Lung (tissue), 12 donors: ENCODE data around the gene MED8. TPM values are rescaled to one million over a fixed set of nuclear protein-coding genes. Genes with fewer than 3 reads are reported as not detected.

Experiments
- ATAC-seq: fragments of 200-7000 bp; cut with Tn5 transposase; one replicate; pipeline ENCODE4 v1.9.1; 2020; ENCODE audit warnings: moderate number of reproducible peaks; ENCODE audit not compliant: insufficient read depth, low FRiP score
- DNase-seq, 3 donors: peaks; one replicate each; pipeline ENCODE4 v3.0.0-alpha.2; 2013 to 2017
- H3K27ac ChIP-seq, 2 donors: one replicate each; pipeline ENCODE4 v1.5.1; 2013; ENCODE audit warnings: mild to moderate bottlenecking in 2 of 2, moderate library complexity in 2 of 2, control low read depth in 1 of 2, inconsistent platforms in 1 of 2, low read depth in 1 of 2, low read length in 1 of 2
- H3K27me3 ChIP-seq, 3 donors: one replicate each; pipeline ENCODE4 v1.5.1; 2013; ENCODE audit warnings: low read length in 2 of 3; ENCODE audit not compliant: control insufficient read depth in 3 of 3, insufficient read depth in 3 of 3
- H3K36me3 ChIP-seq, 4 donors: one replicate each; pipeline ENCODE4 v1.5.1; 2013; ENCODE audit warnings: low read length in 4 of 4, mild to moderate bottlenecking in 1 of 4, moderate library complexity in 1 of 4; ENCODE audit not compliant: control insufficient read depth in 4 of 4, insufficient read depth in 4 of 4
- H3K4me1 ChIP-seq, 5 donors: one replicate each; pipeline ENCODE4 v1.5.1; 2013; ENCODE audit warnings: low read length in 5 of 5, mild to moderate bottlenecking in 2 of 5, moderate library complexity in 1 of 5; ENCODE audit not compliant: control insufficient read depth in 5 of 5, insufficient read depth in 5 of 5
- H3K4me3 ChIP-seq: one replicate; pipeline ENCODE4 v1.5.1; 2013; ENCODE audit warnings: mild to moderate bottlenecking, control low read depth, moderate library complexity
- H3K9ac ChIP-seq, 2 donors: one replicate each; pipeline ENCODE4 v1.5.1; 2013; ENCODE audit warnings: low read length in 2 of 2, control low read depth in 1 of 2; ENCODE audit not compliant: insufficient read depth in 1 of 2
- H3K9me3 ChIP-seq, 4 donors: one replicate each; pipeline ENCODE4 v1.5.1; 2013; ENCODE audit warnings: low read length in 3 of 4, mild to moderate bottlenecking in 1 of 4, moderate library complexity in 1 of 4; ENCODE audit not compliant: control insufficient read depth in 4 of 4, insufficient read depth in 3 of 4
- WGBS, 2 donors: extraction: QIAGEN DNeasy Blood & Tissue Kit; methylation state at CpG; one replicate each; pipeline ENCODE4 v1.1.7; 2013; 5-methylcytosine and 5-hydroxymethylcytosine counted together
- polyA plus RNA-seq, 2 donors: library from polyadenylated mRNA; stranded (reverse); fragments of 200-250 nt; gene quantifications; one replicate each; pipeline ENCODE4 v1.2.1, GENCODE V29; 2013
- total RNA-seq, 2 donors: library from RNA; depleted of rRNA in 1 of 2; stranded (reverse); fragments of >200 nt in 1 of 2; gene quantifications; one replicate each; pipeline ENCODE4 v1.2.1, GENCODE V29; 2014 to 2021
- TF ChIP-seq, protein P1 (sequence below): IDR thresholded peaks from 2 replicates; pipeline ENCODE4 v1.5.1; 2012; ENCODE audit warnings: mild to moderate bottlenecking; ENCODE audit errors: control extremely low read depth, extremely low read depth
- donor health status: control.
- donor health status: control.
- donor health status: Bipolar disorder and iron deficiency.
- donor health status: healthy.
- donor health status: DM: yes; HTN: yes; CAD: no.

The MED8 gene
- total and polyA plus RNA-seq, 4 donors: 35.5 to 45.1 (median 40.1) TPM

DNA sequence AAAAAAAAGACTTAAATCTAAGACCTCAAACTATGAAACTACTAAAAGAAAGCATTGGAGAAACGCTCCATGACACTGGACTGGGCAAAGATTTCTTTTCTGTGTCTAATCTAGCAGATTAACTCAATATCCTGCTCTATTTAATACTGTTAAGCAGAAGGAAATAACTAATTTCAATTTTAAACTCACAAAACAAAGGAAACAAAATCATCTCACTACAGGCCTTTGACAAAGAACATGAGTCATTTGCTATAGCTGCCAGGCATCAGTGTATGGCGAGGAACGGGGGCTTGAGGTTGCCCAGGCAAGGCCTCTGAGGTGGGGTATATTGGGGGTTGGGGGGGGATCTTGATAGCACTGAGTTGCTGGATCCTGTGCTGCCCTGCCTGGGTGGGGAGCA is 21.0 kb upstream of the MED8 start:
- no peak overlapping the region for H3K27ac ChIP-seq
- H3K36me3 ChIP-seq: peaks cover 9 to 33% (median 16%) of the 10 kb centered on the region in 4 donors
- TF ChIP-seq, protein P1, sequence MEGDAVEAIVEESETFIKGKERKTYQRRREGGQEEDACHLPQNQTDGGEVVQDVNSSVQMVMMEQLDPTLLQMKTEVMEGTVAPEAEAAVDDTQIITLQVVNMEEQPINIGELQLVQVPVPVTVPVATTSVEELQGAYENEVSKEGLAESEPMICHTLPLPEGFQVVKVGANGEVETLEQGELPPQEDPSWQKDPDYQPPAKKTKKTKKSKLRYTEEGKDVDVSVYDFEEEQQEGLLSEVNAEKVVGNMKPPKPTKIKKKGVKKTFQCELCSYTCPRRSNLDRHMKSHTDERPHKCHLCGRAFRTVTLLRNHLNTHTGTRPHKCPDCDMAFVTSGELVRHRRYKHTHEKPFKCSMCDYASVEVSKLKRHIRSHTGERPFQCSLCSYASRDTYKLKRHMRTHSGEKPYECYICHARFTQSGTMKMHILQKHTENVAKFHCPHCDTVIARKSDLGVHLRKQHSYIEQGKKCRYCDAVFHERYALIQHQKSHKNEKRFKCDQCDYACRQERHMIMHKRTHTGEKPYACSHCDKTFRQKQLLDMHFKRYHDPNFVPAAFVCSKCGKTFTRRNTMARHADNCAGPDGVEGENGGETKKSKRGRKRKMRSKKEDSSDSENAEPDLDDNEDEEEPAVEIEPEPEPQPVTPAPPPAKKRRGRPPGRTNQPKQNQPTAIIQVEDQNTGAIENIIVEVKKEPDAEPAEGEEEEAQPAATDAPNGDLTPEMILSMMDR: no peak
- H3K27me3 ChIP-seq: no peaks in the 10 kb centered on the region
- 79 to 99% methylated on average over 3 of the region's 3 CpGs for WGBS, 2 donors
- no peak overlapping the region for H3K9ac ChIP-seq
- H3K4me3 ChIP-seq: no peak overlapping the region
- peaks cover 0 to 2% (median 0%) of the 10 kb centered on the region in 5 donors for H3K4me1 ChIP-seq
- DNase-seq (no peak), ATAC-seq (no peak)
- no peaks in the 10 kb centered on the region for H3K9me3 ChIP-seq

DNA sequence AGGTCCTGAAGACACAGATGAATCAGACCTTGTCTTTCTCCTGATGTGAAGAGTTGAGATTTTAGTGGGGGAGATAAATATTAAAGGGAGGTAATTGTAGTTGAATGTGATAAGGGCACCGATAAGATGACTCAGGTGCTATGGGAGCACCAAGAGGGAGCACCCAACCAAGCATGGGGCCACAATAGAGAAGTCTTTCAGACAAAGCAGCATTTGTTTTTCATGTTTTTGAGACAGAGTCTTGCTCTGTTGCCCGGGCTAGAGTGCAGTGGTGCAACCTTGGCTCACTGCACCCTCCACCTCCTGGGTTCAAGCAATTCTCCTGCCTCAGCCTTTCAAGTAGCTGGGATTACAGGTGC is 16.3 kb upstream of the MED8 start:
- Histone ChIP-seq H3K4me3 (no peak overlapping the region), H3K27ac (no peak overlapping the region), H3K36me3 (peaks cover 21 to 39% (median 29%) of the 10 kb centered on the region in 4 donors), H3K4me1 (peaks cover 0 to 3% (median 0%) of the 10 kb centered on the region in 5 donors), H3K9me3 (no peaks in the 10 kb centered on the region), H3K9ac (no peak overlapping the region), H3K27me3 (no peaks in the 10 kb centered on the region)
- DNase-seq (no peak), ATAC-seq (no peak)
- 93 to 100% methylated on average over 2 of the region's 2 CpGs for WGBS, 2 donors
- TF ChIP-seq, protein P1: no peak

DNA sequence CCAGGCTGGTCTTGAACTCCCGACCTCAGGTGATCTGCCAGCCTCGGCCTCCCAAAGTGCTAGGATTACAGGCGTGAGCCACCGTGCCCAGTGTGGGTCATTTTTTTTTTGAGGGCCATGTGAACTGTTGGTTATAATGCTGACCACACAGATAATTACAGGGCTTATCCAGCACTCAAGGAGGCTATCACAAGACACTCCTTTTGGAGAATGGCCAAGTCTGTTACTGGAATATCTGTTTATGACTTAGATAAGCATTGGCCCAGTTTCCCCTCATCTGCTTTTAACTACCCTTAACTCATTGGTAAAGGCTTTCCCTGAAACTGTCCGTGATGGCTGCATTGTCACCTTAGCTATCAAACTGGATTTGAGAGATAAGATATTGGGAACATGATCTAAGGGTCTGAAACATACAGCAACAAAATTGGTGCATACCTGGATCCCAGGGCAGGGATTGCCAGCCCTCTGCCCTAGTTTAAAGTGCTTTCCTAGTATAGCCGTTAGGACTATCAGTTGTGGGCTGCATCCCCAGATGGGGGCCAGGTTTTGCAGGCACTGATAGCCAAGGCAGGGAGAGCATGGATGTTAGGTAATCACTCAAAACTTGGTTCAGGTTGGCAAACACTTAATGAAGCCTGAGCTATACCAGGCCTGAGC is 15.7 kb upstream of the MED8 start:
- Histone ChIP-seq H3K9ac (no peak overlapping the region), H3K27me3 (no peaks in the 10 kb centered on the region), H3K9me3 (no peaks in the 10 kb centered on the region), H3K27ac (no peak overlapping the region), H3K4me3 (no peak overlapping the region), H3K4me1 (peaks cover 0 to 3% (median 0%) of the 10 kb centered on the region in 5 donors), H3K36me3 (peaks cover 21 to 37% (median 29%) of the 10 kb centered on the region in 4 donors)
- no peak for ATAC-seq
- 89 to 96% methylated on average over 6 of the region's 6 CpGs for WGBS, 2 donors
- TF ChIP-seq, protein P1: no peak
- DNase-seq: no peak

DNA sequence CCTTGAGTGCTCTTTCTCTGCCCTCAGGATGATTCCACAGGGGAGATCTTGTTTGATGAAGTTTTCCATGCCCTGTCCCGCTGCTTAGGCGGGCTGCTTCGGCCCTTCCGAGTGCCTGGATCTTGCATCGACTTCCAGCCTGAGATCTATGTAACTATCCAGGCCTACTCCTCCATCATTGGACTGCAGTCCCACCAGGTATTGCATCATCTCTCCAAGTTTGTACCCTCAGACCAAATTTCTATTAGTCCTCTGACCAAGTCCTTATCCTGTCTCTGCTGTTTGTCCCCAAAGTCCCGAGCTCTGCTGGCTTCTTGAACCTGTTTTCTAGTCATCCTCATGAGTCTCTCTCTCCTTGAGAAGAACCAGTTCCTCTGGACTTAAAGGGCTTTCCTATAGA is 14.8 kb upstream of the MED8 start:
- H3K36me3 ChIP-seq: peaks cover 21 to 37% (median 29%) of the 10 kb centered on the region in 4 donors
- H3K27ac ChIP-seq: no peak overlapping the region
- DNase-seq: no peak
- TF ChIP-seq, protein P1: no peak
- 99% methylated on average over 6 of the region's 6 CpGs for WGBS, 2 donors
- H3K9ac ChIP-seq: no peak overlapping the region
- no peaks in the 10 kb centered on the region for H3K9me3 ChIP-seq
- no peak for ATAC-seq
- H3K4me1 ChIP-seq: peaks cover 0 to 3% (median 0%) of the 10 kb centered on the region in 5 donors
- no peak overlapping the region for H3K4me3 ChIP-seq
- no peaks in the 10 kb centered on the region for H3K27me3 ChIP-seq
